NCI-H446 (cell line): ENCODE results near the gene RHOG.

Experiments used
- DNase-seq, 2 experiments: peaks; one replicate each; lab custom pipeline; 2025; lab: John Stamatoyannopoulos, UW

RHOG gene

GRCh38 chr11:3859373-3859881 is 18.7 kb upstream of the RHOG start:
- peak in 1 of 2 experiments; percentile 52 for DNase-seq

GRCh38 chr11:3857628-3858027 is 16.9 kb upstream of the RHOG start:
- no peak for DNase-seq

DNA sequence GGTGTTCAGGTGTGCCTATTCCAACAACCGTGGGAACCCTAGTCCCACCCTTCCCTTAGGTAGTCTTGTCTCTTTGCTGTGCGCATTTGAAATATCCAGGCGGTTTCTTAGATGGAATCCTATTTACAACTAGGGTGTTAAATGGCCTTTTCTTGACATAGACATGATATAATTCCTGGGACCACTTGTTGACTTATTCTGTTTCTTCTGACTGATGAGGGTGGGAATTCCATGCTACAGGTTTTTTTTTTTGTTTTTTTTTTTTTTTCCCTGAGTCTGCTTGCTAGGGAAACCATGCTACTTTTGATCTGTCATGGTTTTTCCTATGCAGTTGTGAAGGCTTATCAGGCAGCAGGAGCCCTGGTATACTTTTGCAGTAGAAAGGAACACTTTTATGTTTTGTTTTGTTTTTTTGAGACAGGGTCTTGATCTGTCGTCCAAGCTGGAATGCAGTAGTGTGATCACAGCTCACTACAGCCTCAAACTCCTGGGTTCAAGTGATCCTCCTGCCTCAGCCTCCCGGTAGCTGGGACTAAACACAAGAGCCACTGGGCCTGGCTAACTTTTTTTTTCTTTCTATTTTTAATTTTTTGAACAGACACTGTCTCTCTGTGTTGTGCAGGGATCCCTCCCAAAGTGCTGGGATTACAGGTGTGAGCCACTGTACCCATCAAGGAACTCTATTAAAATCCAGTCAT is 16.2 kb upstream of the RHOG start:
- no peak for DNase-seq

GRCh38 chr11:3855808-3856491 is 15.2 kb upstream of the RHOG start:
- DNase-seq = peak in 1 of 2 experiments; percentile 18

DNA sequence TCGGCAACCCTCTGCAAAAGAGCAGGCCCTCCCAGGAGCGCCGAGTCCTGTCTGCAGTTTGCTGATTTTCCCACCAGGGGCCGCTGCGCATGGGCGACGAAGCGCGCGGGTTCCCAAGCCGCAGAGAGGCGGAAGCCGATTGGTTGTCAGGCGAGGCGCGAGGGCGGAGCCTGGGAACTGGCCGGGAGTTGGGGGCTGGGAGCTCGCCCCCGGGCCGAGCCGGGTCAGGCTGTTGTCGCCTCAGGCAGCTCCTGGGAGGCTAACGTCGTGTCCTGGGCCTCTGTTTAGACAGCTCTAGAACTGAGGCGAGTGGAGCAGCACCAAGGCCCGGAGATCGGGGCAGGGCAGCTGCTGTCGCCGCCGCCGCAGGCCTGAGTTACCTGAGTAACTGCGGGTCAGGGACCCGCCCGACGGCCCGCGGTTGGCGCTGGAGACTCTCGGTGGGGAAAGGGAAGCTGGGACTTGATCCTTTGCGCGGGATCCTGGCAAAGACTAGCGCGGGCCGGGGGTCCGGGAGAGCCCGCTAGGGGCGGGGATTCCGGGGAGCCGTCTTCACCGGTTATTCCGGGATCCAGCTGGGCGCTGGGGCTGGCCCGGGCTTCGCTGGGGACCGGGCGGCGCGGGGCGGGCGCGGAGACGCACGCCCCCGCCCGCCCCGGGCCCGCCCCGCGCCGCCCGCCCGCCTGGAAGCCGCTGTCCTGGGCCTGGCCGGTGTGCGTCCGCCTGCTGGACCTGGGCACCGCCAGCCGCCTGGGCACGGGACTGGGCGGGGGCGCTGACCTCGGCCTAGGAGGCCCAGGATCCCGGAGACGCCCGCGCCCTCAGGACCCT is 14.4 kb upstream of the RHOG start, which contains the start of gene STIM1:
TSS of gene STIM1 (plus strand) at position 688 of the 831 bp plus-strand sequence. CDS start 607 bp downstream, outside the sequence.
- peak; percentile 93 to 97 for DNase-seq

DNA sequence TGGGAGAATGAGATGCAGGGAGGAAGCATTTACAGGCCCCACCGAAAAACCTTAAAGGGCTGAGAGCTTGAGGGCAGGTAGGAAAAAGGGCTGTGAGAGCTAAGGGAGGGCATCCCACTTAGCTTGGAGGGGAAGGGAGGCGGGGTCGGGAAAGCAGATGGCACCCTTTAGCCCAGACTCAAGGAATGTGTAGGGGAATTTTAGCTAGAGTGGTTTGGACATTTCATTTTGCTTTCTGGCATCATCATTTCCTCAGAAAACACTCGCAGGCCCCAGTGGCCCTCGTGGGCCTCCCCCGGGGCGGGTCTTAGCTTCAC is 13.9 kb upstream of the RHOG start:
- no peak for DNase-seq

DNA sequence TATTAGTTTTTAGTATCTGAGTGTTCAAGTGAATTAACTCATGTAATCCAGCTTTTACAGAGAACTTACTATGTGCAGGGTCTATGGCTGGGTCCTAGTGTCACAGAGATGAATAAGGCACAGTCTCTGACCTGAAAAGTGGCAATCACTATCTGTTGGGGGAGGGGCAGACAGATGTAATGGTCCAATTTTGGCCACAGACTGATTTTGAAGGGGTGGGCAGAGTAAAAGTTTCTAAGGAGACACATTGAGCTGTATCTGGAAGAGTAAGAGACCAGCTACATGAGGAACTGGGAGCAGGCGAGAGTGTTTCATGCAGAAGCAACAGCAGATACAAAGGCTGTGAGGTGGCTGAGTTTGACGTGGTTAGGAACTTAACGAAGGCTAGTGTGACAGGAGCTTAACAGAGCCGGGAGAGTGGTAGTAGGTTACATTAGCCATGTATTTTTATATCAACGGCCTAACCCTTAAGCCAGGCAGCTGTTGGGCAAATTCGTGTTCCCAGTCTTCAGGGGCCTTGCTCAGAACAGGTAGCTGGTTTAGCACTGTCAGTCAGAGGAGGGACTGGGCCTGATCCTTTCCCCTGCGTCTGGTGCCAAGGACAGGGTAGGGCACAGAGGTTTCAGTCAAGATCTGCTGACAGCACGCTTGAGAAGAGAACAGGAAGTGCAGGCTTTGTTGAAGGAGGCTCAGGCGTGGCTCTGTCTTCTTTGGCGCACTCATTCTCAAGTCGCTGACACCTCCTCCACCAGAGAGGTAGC is 13.3 kb upstream of the RHOG start:
- DNase-seq = no peak

DNA sequence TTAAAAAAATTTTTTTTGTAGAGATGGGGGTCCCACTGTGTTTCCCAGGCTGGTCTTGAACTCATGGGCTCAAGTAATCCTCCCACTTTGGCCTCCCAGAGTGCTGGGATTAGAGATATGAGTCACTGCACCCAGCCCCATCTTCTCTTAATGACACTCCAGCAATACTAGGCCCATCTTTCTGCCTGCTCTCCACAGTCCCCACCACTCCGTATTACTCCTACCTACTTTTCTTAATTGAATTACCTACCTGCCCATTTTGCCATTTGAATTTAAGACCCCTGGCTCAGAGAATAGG is 12.7 kb upstream of the RHOG start:
- DNase-seq = no peak

DNA sequence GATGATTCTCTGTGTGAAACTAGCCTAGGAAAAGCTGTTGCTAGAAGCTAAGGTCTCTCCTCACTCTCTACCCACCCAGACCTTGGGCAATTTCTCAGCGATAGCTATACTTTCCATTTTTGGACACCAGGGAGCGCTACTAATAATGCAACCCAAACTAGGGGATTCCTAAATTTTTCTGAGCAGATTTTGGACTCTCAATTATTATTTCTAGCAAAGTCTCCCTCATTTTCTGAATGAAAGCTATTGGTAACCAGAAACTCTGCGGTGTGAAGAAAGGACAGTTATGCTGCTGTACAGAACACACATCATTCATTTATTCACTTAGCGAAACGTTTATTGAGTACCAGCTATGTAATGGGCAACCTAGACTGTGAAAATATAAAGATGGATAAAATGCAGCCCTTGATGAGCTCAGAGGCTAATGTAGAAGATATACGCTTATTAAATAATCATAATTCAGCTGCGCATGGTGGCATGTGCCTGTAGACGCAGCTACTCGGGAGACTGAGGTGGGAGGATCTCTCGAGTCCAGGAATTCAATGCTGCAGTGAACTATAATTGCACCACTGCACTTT is 8.6 kb upstream of the RHOG start:
- peak; percentile 20 to 64 for DNase-seq

DNA sequence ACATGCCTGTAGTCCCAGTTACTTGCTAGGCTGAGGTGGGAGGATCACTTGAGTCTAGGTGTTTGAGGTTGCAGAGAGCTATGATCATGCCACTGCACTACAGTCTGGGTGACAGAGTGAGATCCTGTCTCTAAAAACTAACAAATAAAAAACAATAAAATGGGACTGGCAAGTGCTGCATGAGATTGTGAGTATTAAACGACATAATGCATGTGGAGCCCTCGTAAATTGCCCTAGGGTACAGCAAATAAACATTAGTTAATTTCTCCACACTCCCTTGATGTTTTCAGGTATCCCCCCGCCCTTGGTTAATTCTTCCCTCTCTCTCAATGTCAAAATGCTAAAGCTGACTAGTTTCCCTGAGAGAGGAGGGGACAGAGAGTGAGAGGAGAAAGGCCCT is 4.9 kb upstream of the RHOG start:
- DNase-seq = no peak

DNA sequence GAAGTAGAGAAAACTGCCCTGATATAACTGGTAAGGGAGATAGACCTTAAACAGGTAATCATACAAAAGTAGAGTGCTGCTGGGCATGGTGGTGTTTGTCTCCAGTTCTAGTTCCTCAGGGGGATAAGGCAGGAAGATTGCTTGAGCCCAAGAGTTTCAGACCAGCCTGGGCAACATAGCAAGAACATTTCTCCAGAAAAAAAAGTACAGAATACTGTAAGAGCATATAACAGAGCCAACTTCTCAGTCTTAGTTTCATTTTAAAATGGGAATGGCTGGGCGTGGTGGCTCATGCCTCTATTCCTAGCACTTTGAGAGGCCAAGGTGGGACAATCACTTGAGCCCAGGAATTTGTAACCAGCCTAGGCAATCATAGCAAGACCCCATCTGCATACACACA is 4.5 kb upstream of the RHOG start:
- DNase-seq = no peak

- DNase-seq = no peak
Measured at GRCh38 chr11:3843326-3843725, 2.6 kb upstream of the RHOG start.

DNA sequence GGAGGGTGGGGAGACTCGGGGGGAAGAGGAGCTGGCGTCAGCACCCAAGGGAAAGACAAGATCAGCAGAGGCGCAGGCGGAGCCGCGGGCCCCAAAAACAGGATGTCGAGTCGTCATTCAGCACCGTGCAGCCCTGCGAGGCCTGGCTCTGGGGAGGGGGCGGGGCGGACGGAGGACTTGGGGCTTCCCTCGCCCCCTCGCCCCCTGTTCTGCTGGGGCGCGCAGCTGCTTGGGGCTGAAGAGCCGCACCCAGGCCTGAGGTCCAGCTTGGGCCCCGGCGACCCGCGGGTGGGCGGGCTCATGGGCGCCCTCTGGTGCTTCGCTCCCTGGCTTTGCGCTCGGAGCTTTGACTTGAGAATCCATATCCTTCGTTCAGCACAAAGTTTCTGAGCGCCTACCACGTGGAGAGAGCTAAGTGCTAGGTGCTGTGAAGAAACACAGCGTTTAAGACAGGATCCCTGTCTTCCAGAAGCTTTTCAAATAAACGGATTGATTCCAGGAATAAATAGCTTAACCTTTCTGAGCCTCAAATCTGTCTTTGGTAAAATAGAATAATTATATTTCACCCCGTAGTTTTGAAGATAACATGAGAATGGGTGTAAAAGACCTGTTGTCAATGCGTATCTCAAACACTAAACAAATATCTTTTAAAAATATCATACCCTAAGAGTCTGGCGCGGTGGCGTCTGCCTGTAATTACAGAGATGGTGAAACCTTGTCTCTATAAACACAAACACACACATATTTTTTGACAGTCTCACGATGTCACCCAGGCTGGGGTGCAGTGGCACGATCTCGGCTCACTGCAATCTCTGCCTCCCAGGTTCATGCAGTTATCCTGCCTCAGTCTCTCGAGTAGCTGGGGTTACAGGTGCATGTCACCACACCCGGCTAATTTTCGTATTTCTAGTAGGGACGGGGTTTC is 929 bp upstream of the RHOG start:
- peak; percentile 44 to 80 for DNase-seq

GRCh38 chr11:3840004-3840869 is 522 bp downstream of the RHOG start:
- no peak for DNase-seq

DNA sequence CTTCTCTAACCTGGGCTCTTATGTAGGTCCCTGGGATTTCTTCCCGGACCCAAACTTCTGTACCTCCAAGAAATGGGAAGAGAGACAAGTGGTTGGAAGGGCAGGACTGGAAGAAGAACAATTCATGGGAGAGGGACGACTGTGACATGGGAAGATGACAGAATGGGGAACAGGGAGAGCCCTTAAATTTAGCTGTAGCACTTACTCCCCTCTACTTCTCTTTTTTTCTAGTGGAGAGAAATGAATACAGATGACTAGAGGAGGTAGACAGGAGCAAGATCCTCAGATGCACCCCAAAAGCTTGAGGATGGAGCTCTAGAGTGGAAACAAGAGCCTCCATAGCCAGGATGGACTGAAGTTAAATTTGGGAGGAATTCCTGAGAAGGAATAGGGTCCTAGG is 2.3 kb downstream of the RHOG start:
- DNase-seq = no peak

DNA sequence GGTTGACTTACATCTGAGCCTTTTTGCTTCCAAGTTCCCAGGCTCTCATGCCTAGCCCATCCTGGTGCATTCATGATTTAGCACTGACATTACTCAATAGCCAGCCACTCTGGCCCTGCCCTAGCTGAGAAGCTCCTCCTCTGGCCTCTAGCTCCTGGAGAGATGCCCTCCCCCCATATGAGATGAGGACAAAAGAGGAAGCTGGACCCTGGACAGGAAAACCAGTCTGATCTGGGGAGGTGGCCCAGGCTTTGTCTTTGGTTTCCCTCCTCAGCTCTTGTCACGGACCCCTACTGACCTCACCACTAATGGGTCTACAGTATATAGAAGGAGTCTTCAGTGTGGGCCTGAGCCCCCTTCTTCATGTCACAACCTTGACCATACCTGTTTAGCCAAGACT is 3.0 kb downstream of the RHOG start:
- no peak for DNase-seq

GRCh38 chr11:3836903-3837302 is 3.9 kb downstream of the RHOG start:
- no peak for DNase-seq

GRCh38 chr11:3835751-3836150 is 5.0 kb downstream of the RHOG start:
- no peak for DNase-seq

DNA sequence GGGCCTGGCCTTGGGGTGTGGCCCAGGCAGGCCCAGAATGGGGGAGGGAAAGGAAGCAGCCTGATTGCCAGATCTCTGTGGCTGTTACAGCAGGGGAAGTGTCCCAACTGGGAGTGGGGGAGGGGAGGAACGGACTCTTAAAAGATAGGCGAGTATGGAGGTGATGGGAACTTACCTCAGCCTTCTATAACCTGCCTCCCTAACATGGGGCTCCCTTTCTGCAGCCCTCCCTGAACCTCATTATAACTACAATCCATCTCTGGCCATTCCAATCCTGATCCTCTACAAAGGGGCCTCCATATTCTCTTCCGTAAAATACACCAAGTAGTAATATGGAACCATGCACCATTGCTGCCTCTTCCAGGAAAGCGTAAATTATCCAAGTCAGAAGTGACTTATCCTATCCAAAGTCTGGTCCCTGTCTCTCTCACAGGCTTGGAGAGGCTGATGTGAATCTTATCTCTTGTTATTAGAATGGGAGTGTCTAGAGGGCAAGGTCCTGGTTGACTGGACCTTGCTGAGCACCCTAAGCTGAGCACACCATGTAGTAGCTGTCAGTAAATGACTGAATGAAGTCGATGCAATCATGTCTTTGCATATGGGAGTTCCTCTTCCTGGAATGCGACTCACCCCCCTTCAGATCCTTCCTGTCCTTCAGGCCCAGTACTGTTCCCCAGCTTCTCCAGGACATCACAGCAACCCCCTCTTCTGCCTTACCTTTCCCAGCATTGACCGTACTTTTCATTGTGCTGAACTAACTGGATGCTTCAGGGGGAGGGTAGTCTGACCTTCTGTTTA is 5.9 kb downstream of the RHOG start:
- DNase-seq = no peak
